ENCODE data around the gene FN1. TPM values are rescaled to one million over a fixed set of nuclear protein-coding genes. Genes with fewer than 3 reads are reported as not detected.

The FN1 gene
- total RNA-seq, 4 donors from 2014 or later = 24.8 to 341 (median 58.6) TPM

GRCh38 chr2:215447673-215448081 is 11.8 kb upstream of the FN1 start:
- intact Hi-C loops (cut with DNase I; ENCODE audit: low total_unique reads) = no loop called here
- Histone ChIP-seq H3K4me3 (no peak overlapping the region), H3K27me3 (no peaks in the 10 kb centered on the region), H3K36me3 (no peaks in the 10 kb centered on the region), H3K9me3 (no peaks in the 10 kb centered on the region), H3K27ac (no peak overlapping the region), H3K4me1 (no peaks in the 10 kb centered on the region)
- no peak for DNase-seq
- ATAC-seq = no peak
- TF ChIP-seq POLR2A (IDR thresholded peaks at IDR 0.05) (no peak), CTCF (IDR thresholded peaks at IDR 0.05 in 4 of 5, conservative IDR thresholded peaks at IDR 0.05 in 1 of 5) (no peak)
- in situ Hi-C loops (cut with MboI; ENCODE audit: low sequenced_read_pairs in 4 of 4) = no loop called here

GRCh38 chr2:215447056-215447455 is 11.2 kb upstream of the FN1 start:
- H3K27ac ChIP-seq = no peak overlapping the region
- DNase-seq (no peak), ATAC-seq (no peak)
- no peaks in the 10 kb centered on the region for H3K27me3 ChIP-seq
- H3K4me1 ChIP-seq = no peaks in the 10 kb centered on the region
- in situ Hi-C loops (cut with MboI; ENCODE audit: low sequenced_read_pairs in 4 of 4) = no loop called here
- H3K9me3 ChIP-seq = no peaks in the 10 kb centered on the region
- TF ChIP-seq CTCF (IDR thresholded peaks at IDR 0.05 in 4 of 5, conservative IDR thresholded peaks at IDR 0.05 in 1 of 5) (no peak), POLR2A (IDR thresholded peaks at IDR 0.05) (no peak)
- H3K36me3 ChIP-seq = no peaks in the 10 kb centered on the region
- no peak overlapping the region for H3K4me3 ChIP-seq
- intact Hi-C loops (cut with DNase I; ENCODE audit: low total_unique reads) = no loop called here

- TF ChIP-seq CTCF (IDR thresholded peaks at IDR 0.05 in 4 of 5, conservative IDR thresholded peaks at IDR 0.05 in 1 of 5) (no peak), POLR2A (IDR thresholded peaks at IDR 0.05) (no peak)
- H3K9me3 ChIP-seq = no peaks in the 10 kb centered on the region
- peaks cover 0 to 6% (median 5%) of the 10 kb centered on the region in 3 donors for H3K27me3 ChIP-seq
- H3K4me3 ChIP-seq = no peak overlapping the region
- intact Hi-C loops (cut with DNase I; ENCODE audit: low total_unique reads) (no loop called here), in situ Hi-C loops (cut with MboI; ENCODE audit: low sequenced_read_pairs in 4 of 4) (no loop called here)
- no peak overlapping the region for H3K27ac ChIP-seq
- ATAC-seq = no peak
- DNase-seq = no peak
- H3K36me3 ChIP-seq = no peaks in the 10 kb centered on the region
- H3K4me1 ChIP-seq = peaks cover 0 to 7% of the 10 kb centered on the region in 2 donors
Measured at GRCh38 chr2:215442401-215442787, 6.5 kb upstream of the FN1 start.

- TF ChIP-seq POLR2A (IDR thresholded peaks at IDR 0.05) = no peak
- no peak for TF ChIP-seq CTCF (IDR thresholded peaks at IDR 0.05 in 4 of 5, conservative IDR thresholded peaks at IDR 0.05 in 1 of 5)
- in situ Hi-C loops (cut with MboI; ENCODE audit: low sequenced_read_pairs in 4 of 4) (no loop called here), intact Hi-C loops (cut with DNase I; ENCODE audit: low total_unique reads) (no loop called here)
- Histone ChIP-seq H3K36me3 (no peaks in the 10 kb centered on the region), H3K27me3 (peaks cover 3 to 12% (median 11%) of the 10 kb centered on the region in 3 donors), H3K9me3 (no peaks in the 10 kb centered on the region), H3K27ac (no peak overlapping the region), H3K4me1 (peaks cover 2 to 7% of the 10 kb centered on the region in 2 donors), H3K4me3 (no peak overlapping the region)
- DNase-seq (no peak), ATAC-seq (no peak)
Measured at GRCh38 chr2:215441560-215442400, 5.9 kb upstream of the FN1 start.

Measured in gastrocnemius medialis (tissue), 4 donors.